Stimulated activated naive CD4-positive, alpha-beta T cell treated with Interleukin-2 at 50 U/mL for 16 hours (primary cell): ENCODE results near the gene SLC27A6.
"Not testable (repeated sequence)": the region's sequence is repeated elsewhere in the genome, so short reads cannot be mapped to it uniquely, and the experiment has no call there.

Experiments
- DNase-seq: peaks from one replicate; lab custom pipeline; 2025; lab: John Stamatoyannopoulos, UW

The SLC27A6 gene

GRCh38 chr5:128965011-128965637 is at the start of gene SLC27A6:
Gene SLC27A6 (plus strand): TSS chr5:128965488. CDS start chr5:128966138, 650 bp downstream.
- DNase-seq = no peak

- no peak for DNase-seq
Observed at GRCh38 chr5:128919542-128919941, 45.7 kb upstream of the SLC27A6 start.

- DNase-seq = no peak
Observed at GRCh38 chr5:128920345-128921215, 44.7 kb upstream of the SLC27A6 start.

GRCh38 chr5:128924299-128924698 is 41.0 kb upstream of the SLC27A6 start:
- no peak for DNase-seq

GRCh38 chr5:128925973-128926372 is 39.3 kb upstream of the SLC27A6 start:
- no peak for DNase-seq

GRCh38 chr5:128927644-128928043 is 37.6 kb upstream of the SLC27A6 start:
- DNase-seq = no peak

GRCh38 chr5:128932232-128932631 is 33.1 kb upstream of the SLC27A6 start:
- DNase-seq = not testable (repeated sequence)

- DNase-seq = not testable (repeated sequence)
Observed at GRCh38 chr5:128943100-128943499, 22.2 kb upstream of the SLC27A6 start.

- DNase-seq = no peak
Observed at GRCh38 chr5:128949847-128950546, 15.3 kb upstream of the SLC27A6 start.

GRCh38 chr5:128951301-128951700 is 14.0 kb upstream of the SLC27A6 start:
- not testable (repeated sequence) for DNase-seq

- DNase-seq = no peak
Observed at GRCh38 chr5:128956164-128956563, 9.1 kb upstream of the SLC27A6 start.

- no peak for DNase-seq
Observed at GRCh38 chr5:128962211-128962610, 3.1 kb upstream of the SLC27A6 start.

GRCh38 chr5:128965638-128966302 is 482 bp downstream of the SLC27A6 start:
- DNase-seq = no peak

GRCh38 chr5:128966375-128966774 is 1.1 kb downstream of the SLC27A6 start:
- DNase-seq = no peak

GRCh38 chr5:128966846-128967245 is 1.6 kb downstream of the SLC27A6 start:
- no peak for DNase-seq

- no peak for DNase-seq
Observed at GRCh38 chr5:128973244-128973643, 8.0 kb downstream of the SLC27A6 start.

- no peak for DNase-seq
Observed at GRCh38 chr5:128974567-128974966, 9.3 kb downstream of the SLC27A6 start.

GRCh38 chr5:128979761-128980160 is 14.5 kb downstream of the SLC27A6 start:
- DNase-seq = no peak

GRCh38 chr5:128980917-128981316 is 15.6 kb downstream of the SLC27A6 start:
- DNase-seq = no peak

- no peak for DNase-seq
Observed at GRCh38 chr5:128984480-128984879, 19.2 kb downstream of the SLC27A6 start.

- no peak for DNase-seq
Observed at GRCh38 chr5:128988476-128988875, 23.2 kb downstream of the SLC27A6 start.

GRCh38 chr5:129001841-129002526 is 36.7 kb downstream of the SLC27A6 start:
- DNase-seq = no peak
